22Rv1 (cell line): ENCODE measurements around the gene ACHE.
"Not testable (repeated sequence)": the region's sequence is repeated elsewhere in the genome, so short reads cannot be mapped to it uniquely, and the experiment has no call there.

ENCODE experiments used
- H3K27ac ChIP-seq: fragments of 450-650 bp; 2 replicates; pipeline ENCODE4 v1.5.1; 2017
- CTCF ChIP-seq: fragments of 450-650 bp; IDR thresholded peaks from 2 replicates; pipeline ENCODE4 v1.5.1; 2017; ENCODE audit warnings: mild to moderate bottlenecking
- ZFX ChIP-seq: fragments of 450-650 bp; IDR thresholded peaks from 2 replicates; pipeline ENCODE4 v1.6.1; 2017; ENCODE audit warnings: antibody characterized with exemption, borderline replicate concordance

Gene ACHE

GRCh38 chr7:100921039-100921438, 25.4 kb upstream of the ACHE start:
- H3K27ac ChIP-seq: no peak overlapping the region
- no peak for TF ChIP-seq CTCF

GRCh38 chr7:100919779-100920437, 24.2 kb upstream of the ACHE start:
- H3K27ac ChIP-seq: not testable (repeated sequence)

DNA sequence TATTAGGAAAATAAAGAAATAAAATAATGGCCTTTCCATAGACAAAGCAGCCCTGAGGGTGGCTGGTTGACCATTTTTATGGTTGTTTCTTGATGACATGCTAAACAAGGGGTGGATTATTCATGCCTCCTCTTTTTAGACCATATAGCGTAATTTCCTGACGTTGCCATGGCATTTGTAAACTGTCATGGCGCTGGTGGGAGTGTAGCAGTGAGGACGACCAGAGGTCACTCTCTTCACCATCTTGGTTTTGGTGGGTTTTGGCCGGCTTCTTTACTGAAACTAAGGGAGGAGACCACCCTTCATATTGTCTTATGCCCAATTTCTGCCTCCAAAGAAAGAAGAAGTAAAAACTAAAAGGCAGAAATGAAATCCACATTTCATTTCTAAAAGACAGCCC, 23.6 kb upstream of the ACHE start:
- not testable (repeated sequence) for H3K27ac ChIP-seq

GRCh38 chr7:100914879-100915447, 19.3 kb upstream of the ACHE start:
- TF ChIP-seq ZFX: no peak
- TF ChIP-seq CTCF: no peak
- H3K27ac ChIP-seq: 0 out of 2 replicates have a peak overlapping the region, but pooled peaks have one; percentile 65

DNA sequence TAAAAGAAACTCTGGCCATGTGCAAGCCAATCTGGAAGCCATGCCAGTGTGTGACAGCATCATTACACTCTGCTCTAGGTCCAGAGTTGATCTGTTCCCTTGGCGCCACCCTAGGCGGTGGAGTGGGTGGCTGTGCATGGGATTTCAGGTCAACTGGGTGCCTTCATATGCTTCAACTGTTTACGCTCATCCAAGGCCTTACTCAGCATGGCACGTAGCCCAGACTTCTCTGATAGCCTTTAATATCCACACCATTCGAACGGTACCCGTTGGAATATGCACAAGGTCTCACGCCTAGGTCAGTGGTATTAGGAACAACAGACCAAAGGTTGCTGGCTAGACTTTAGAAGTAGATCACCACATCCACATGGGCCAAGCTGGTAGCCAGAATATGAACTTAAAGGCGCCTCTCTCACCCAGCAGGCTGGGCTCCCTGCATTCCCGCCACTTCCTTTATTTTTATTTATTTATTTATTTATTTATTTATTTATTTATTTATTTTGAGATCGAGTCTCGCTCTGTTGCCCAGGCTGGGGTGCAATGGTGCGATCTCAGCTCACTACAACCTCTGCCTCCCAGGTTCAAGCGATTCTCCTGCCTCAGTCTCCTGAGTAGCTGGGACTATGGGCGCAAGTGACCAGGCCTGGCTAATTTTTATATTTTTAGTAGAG, 18.7 kb upstream of the ACHE start:
- no peak for TF ChIP-seq CTCF
- TF ChIP-seq ZFX: no peak
- no peak overlapping the region for H3K27ac ChIP-seq

- TF ChIP-seq CTCF (no peak), ZFX (no peak)
- H3K27ac ChIP-seq: no peak overlapping the region
These were observed 15.8 kb upstream of the ACHE start for GRCh38 chr7:100911484-100911883.

DNA sequence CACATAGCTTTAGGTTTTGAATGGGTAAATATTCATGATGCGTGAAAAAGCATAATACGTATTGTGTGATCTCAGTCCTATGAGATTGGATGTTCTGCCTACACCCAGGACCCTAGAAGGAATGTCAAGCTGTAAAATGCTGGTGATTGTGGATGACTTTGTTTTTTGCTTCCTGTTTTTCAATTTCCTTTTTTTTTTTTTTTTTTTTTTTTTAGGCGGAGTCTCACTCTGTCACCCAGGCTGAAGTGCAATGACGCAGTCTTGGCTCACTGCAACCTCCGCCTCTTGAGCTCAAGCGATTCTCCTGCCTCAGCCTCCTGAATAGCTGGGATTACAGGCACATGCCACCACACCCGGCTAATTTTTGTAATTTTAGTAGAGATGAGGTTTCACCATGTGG, 14.8 kb upstream of the ACHE start:
- not testable (repeated sequence) for H3K27ac ChIP-seq

GRCh38 chr7:100908512-100908911, 12.8 kb upstream of the ACHE start:
- no peak for TF ChIP-seq CTCF
- TF ChIP-seq ZFX: no peak
- H3K27ac ChIP-seq: no peak overlapping the region

GRCh38 chr7:100902638-100903037, 7.0 kb upstream of the ACHE start:
- no peak overlapping the region for H3K27ac ChIP-seq
- no peak for TF ChIP-seq CTCF
- no peak for TF ChIP-seq ZFX
